ENCODE measurements around the gene DCUN1D2.

- TF ChIP-seq FOXK2 (IDR thresholded peaks at IDR 0.05), result no peak
- TF ChIP-seq, protein P1, sequence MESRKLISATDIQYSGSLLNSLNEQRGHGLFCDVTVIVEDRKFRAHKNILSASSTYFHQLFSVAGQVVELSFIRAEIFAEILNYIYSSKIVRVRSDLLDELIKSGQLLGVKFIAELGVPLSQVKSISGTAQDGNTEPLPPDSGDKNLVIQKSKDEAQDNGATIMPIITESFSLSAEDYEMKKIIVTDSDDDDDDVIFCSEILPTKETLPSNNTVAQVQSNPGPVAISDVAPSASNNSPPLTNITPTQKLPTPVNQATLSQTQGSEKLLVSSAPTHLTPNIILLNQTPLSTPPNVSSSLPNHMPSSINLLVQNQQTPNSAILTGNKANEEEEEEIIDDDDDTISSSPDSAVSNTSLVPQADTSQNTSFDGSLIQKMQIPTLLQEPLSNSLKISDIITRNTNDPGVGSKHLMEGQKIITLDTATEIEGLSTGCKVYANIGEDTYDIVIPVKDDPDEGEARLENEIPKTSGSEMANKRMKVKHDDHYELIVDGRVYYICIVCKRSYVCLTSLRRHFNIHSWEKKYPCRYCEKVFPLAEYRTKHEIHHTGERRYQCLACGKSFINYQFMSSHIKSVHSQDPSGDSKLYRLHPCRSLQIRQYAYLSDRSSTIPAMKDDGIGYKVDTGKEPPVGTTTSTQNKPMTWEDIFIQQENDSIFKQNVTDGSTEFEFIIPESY (IDR thresholded peaks at IDR 0.05), result no peak
- no peak for TF ChIP-seq ATF2 (IDR thresholded peaks at IDR 0.05; ENCODE audit: low read length)
- TF ChIP-seq CTCF (IDR thresholded peaks at IDR 0.05 in 2 of 3, conservative IDR thresholded peaks at IDR 0.05 in 1 of 3; ENCODE audit: control insufficient read depth in 2 of 3, extremely low read depth in 1 of 3, insufficient read depth in 1 of 3, low read depth in 3 of 3, low read length in 3 of 3), result no peak
- no peak for TF ChIP-seq CREM (IDR thresholded peaks at IDR 0.05; ENCODE audit: low read depth)
- no peak for TF ChIP-seq BCL3 (IDR thresholded peaks at IDR 0.05; ENCODE audit: borderline replicate concordance, insufficient read depth, low read depth, low read length, poor library complexity, severe bottlenecking)
- TF ChIP-seq CREB1 (IDR thresholded peaks at IDR 0.05; ENCODE audit: low read depth), result no peak
Observed at GRCh38 chr13:113528101-113528812, 37.7 kb upstream of the DCUN1D2 start.
